ENCODE data around the gene FMNL2.

DNA sequence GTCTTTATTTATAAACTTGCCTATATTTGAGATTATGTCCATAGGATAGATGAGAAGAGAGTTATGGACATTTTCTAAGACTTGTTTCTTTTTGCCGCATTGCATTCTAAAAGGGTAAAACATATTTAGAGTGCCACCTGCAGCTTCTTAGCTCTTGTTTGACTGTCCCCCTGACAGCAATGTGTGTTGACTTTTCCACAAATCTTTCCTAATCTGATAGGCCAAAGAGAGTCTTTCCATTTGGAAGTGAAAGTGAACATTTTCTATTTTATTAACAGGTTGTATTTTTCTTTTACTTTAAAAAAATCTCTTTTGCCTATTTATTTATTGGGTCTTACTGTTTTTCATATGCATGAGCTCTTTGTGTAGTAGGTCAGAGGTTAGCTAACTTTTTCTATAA, 58.4 kb downstream of the FMNL2 start:
- no peak for TF ChIP-seq EZH2 (IDR thresholded peaks at IDR 0.05; ENCODE audit: borderline replicate concordance, low read depth, low read length, severe bottlenecking)
- TF ChIP-seq, protein P1, sequence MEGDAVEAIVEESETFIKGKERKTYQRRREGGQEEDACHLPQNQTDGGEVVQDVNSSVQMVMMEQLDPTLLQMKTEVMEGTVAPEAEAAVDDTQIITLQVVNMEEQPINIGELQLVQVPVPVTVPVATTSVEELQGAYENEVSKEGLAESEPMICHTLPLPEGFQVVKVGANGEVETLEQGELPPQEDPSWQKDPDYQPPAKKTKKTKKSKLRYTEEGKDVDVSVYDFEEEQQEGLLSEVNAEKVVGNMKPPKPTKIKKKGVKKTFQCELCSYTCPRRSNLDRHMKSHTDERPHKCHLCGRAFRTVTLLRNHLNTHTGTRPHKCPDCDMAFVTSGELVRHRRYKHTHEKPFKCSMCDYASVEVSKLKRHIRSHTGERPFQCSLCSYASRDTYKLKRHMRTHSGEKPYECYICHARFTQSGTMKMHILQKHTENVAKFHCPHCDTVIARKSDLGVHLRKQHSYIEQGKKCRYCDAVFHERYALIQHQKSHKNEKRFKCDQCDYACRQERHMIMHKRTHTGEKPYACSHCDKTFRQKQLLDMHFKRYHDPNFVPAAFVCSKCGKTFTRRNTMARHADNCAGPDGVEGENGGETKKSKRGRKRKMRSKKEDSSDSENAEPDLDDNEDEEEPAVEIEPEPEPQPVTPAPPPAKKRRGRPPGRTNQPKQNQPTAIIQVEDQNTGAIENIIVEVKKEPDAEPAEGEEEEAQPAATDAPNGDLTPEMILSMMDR (IDR thresholded peaks at IDR 0.05; ENCODE audit: borderline replicate concordance, extremely low read depth, low read length, poor library complexity, severe bottlenecking): no peak
